ENCODE measurements around the gene SFSWAP.

Gene SFSWAP

DNA sequence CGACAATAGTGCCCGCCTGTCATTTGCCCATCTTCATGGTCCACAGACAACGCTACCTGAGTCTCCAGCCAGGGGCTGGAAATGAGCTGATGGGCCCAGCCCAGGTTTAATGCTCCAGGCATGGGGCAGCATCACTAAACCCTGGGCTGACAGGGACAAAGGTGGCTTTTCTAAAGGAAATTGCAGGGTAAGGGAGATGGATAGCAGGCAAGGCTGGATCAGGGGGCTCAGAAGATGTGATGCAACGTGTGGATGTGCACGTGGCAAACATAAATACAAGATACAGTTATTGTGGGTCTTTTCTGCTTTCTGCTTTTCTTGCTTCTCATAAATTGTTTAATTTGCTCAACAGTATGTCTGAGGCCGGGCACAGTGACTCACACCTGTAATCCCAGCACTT lies 113.6 kb downstream of the SFSWAP start:
- no peak for DNase-seq

DNA sequence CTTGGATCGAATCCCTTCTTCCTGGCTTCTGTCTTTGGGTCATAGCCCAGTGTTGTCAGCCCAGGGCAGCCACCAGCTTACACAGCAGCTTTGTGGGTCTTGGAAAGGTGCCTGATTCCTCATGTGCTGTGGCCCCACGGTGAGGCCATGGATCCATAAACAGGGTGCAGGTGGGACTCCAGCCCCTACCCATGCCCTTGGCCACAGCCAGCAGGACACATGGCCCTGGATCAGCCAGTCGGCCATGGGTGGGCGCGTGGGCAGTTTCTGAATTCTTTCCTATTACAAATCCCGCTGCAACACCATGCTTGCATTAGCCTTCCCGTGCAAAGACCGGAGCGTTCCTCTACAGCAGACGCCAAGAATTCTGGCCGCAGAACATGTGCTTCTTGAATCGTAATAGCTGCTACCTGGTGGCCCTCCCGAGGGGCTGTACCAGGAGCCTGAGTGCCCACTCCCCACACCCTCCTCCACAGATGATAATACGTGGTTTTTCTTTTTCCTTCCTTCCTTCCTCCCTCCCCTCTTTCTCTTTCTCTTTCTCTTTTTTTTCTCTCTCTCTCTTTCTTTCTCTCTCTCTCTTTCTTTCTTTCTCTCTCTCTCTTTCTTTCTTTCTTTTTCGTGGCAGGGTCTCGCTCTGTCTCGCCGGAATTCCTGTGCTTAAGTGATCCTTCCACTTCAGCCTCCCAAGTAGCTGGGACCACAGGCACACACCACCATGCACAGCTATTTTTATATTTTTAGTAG lies 114.4 kb downstream of the SFSWAP start:
- DNase-seq, result no peak

DNA sequence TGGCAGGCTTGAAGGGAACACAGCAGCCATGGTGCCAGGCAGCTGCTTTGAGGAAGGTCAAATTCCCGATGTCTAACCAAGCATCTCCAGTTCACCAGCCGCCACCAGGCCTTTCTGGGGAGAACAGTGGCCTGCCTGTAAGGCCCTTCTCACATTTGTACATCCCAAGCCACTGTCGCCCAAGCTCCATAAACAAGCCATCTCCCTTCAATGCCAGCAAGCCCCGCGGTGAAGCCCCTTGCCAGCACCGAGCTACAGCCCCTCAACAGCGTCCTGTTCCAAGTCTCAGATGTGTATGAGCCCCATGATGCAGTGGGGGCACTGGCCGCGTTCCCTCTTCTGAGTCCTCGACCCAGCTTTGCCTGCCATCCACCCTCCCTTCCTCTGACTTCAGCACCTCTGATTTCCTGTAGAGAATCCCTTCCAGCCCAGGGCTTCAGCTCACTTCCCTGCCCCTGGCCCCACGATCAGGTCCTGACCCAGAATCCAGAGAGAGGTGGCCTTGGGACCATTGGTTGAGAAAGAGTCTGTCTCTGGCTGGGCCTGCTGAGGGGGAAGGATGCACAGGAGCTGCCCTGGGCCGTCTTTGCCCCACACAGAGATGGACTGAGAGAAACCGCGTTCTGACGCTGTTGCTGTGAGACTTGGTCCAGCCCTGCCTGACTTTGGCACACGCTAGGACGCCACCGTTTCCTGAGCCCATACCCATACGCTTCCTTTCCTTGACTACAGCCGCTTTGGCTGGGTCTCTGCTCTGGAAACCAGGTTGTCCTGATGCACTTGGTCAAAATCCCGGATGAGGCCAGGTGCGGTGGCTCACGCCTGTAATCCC lies 115.4 kb downstream of the SFSWAP start:
- no peak for DNase-seq

- DNase-seq, result no peak
Measured at GRCh38 chr12:131827961-131828534, 117.2 kb downstream of the SFSWAP start, which contains the start of gene MMP17. TSS of gene MMP17 (plus strand) at chr12:131828393. CDS start at chr12:131828495, 102 bp downstream.

- DNase-seq, result no peak
Measured at GRCh38 chr12:131828671-131829355, 117.9 kb downstream of the SFSWAP start.

DNA sequence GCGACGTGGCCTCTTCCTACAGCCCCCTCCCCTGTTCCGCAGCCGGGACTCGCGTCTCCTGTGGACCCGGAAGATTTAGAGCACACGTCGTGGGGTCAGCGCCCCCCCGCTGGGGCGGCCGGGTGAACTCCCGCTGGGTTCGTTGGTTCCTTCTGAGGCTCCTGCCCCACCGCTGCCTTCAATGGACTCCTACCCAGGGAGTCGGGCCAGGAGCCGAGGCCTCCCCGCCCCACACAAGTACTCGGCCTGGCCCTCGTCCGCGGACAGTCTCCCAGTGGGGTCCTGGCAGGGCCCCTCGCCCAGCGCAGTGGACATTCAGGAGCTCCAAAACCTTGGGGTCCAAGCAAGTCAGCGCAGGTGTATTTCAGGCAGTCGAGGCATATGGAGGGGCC lies 118.5 kb downstream of the SFSWAP start:
- no peak for DNase-seq

GRCh38 chr12:131829791-131830334 lies 119.0 kb downstream of the SFSWAP start:
- no peak for DNase-seq

DNA sequence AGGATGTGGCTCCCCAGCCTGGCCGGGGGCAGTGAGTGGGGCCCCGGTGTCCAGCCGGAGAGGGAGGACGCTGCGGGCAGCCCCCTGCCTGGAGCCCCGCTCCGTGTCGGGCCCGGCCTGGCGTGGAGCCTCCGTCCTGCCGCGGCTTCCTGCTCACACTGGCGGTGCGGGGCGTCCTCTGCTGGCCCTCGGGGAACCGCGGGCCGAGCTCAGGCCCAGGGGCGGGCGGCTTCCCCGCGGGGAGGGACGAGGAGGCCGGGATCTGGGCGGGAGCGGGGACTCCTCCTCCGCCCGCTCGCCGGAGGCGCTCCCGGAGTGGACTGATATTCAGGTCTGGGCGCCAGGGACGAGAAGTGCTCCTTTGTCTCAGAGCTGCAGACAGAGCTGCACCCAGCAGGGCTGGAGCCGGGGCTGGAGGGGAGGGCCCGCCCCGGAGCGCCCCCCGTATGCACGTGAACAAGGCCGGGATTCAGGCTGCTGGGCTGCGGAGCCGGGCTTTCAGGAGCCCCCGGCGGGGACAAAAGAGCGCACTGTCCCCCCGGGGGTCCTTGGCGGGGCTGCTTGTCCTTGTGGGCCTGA lies 119.5 kb downstream of the SFSWAP start:
- no peak for DNase-seq

GRCh38 chr12:131830914-131831571 lies 120.2 kb downstream of the SFSWAP start:
- no peak for DNase-seq

DNA sequence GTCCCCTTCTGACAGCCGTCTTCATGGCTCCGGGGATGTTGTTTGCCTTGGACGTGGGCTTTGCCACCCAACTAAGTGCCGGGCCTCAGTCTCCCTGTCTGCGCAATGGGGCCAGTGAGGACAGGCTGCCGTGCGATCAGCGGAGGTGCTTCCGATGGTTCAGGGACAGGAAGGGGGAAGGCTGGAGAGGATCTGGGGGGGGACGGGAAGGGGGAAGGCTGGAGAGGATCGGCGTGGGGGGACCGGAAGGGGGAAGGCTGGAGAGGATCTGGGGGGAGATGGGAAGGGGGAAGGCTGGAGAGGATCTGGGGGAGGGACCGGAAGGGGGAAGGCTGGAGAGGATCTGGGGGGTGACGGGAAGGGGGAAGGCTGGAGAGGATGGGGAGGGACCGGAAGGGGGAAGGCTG lies 120.7 kb downstream of the SFSWAP start:
- DNase-seq, result no peak

DNA sequence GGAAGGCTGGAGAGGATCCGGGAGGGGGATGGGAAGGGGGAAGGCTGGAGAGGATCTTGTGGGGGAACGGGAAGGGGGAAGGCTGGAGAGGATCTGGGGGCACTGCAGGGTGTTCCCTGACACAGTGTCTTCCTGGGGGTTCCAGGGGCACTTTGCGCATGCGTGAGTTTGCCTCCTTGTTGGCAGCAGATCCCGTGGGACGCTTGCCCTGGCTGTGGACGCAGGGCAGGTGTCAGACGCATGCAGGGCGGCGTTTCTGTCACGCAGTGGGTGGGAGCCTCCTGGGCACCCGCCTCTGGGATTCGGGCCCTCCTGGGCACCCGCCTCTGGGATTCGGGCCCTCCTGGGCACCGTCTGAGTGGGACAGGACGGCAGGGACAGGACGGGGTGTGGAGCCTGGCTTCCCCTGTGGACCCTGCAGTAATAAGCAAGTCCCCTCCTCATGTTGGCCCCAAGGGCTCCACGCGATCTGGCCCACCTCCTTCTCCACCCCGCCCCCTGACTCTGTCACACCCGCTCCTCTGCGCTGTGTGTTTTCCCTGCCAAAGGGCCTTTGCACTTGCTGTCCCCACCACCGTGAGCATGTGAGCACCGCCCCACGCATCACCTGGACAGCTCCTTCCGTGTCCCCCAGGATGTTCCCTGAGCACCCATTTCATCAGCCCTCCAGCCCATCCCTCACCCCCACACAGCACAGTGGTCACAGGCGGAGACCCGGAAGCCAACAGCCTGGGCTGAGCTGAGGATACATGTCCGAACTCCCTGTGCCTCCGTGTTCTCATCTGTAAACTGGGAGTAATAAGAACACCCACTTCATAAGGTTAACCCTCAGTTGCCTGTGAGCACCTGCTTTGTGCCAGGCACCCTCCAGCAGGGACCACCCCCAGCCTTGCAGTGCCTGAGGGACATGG lies 121.7 kb downstream of the SFSWAP start:
- no peak for DNase-seq

DNA sequence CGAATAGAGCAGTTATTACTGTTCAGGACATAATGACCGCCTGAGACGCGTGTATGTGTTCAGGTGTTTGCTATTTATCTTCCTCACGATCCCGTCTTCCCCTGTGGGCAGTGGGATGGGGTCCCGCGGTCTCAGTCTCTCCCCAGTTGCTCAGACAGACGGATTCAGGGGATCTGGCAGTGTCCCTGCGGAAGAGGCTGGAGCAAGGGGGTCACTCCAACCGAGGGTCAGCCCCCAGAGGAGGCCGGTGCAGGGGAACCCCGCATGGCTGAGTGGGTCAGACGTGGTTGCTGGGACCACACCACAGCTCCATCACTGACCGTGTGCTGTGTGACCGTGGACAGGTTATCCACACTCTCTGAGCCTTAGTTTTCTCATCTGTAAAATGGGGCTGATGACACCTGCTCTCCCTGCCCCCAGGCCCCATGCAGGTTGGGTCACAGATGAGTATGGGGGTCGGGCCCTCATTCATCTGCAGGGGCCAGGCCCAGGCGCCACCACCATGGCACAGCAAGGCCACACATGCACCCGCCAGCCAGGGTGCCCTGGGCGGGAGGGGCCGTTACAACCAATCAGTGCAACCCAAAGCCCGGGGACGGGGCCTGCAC lies 122.5 kb downstream of the SFSWAP start:
- no peak for DNase-seq

- no peak for DNase-seq
Measured at GRCh38 chr12:131833896-131834641, 123.2 kb downstream of the SFSWAP start.

GRCh38 chr12:131834798-131835615 lies 124.1 kb downstream of the SFSWAP start:
- no peak for DNase-seq

- no peak for DNase-seq
Measured at GRCh38 chr12:131835616-131836171, 124.8 kb downstream of the SFSWAP start.

DNA sequence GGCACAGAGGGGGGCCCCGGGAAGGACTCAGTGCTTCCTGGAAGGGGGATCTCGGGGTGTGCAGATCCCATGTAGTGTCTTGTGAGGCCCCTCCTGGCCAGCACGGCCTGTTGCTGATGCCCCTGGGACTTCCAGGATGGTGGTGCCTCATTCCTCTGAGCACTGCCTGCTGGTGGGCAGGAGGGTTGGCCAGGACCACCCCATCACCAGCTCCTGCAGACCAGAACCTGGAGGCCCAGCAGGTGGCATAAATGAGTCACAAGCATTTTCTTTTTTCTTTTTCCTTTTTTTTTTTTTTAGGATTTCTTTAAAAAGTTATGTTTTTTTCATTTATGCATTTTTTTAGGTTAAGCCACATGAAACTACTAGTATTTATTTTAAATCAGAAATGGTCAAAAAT lies 125.3 kb downstream of the SFSWAP start:
- DNase-seq, result no peak

DNA sequence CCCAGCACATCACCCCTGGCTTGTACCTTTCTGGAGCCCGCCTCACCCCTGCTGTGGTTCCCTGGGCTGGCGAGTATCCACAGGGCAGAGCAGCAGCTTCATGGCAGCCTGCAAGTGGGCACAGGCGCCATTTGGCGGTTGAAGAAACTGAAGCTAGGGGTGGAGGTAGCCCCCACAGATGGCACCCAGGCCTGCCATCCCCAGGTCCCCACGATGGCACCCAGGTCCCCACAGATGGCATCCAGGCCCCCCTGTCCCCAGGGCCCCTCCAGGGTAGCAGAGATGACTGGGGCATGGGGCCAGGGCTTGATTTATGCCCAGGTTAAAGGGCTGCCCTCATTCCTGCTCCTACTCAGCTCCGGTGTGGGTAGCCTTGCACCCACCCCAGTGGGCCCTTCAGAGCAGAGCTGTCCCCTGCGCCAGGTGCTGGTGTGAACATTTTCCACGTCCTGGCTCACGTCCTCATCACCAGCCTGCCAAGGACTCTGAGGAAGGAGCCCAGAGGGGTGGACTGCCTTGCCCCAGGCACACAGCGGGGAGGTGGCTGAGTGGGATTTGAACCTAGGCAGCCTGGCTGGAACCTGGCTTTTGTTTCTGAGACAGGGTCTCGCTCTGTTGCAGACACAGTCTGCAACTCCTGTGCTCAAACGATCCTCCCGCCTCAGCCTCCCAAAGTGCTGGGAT lies 126.0 kb downstream of the SFSWAP start:
- no peak for DNase-seq

Data from activated naive CD4-positive, alpha-beta T cell (primary cell).